Diencephalon (tissue), 1 donor: ENCODE results near the gene HDHD3. TPM values are rescaled to one million over a fixed set of nuclear protein-coding genes. Genes with fewer than 3 reads are reported as not detected.

Experiments
- total RNA-seq: library from RNA; depleted of rRNA; stranded (reverse); fragments of >200 nt; gene quantifications from one replicate; pipeline ENCODE4 v1.2.3, GENCODE V29; 2014

HDHD3 gene, protein sequence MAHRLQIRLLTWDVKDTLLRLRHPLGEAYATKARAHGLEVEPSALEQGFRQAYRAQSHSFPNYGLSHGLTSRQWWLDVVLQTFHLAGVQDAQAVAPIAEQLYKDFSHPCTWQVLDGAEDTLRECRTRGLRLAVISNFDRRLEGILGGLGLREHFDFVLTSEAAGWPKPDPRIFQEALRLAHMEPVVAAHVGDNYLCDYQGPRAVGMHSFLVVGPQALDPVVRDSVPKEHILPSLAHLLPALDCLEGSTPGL
- 10.8 TPM for total RNA-seq

DNA sequence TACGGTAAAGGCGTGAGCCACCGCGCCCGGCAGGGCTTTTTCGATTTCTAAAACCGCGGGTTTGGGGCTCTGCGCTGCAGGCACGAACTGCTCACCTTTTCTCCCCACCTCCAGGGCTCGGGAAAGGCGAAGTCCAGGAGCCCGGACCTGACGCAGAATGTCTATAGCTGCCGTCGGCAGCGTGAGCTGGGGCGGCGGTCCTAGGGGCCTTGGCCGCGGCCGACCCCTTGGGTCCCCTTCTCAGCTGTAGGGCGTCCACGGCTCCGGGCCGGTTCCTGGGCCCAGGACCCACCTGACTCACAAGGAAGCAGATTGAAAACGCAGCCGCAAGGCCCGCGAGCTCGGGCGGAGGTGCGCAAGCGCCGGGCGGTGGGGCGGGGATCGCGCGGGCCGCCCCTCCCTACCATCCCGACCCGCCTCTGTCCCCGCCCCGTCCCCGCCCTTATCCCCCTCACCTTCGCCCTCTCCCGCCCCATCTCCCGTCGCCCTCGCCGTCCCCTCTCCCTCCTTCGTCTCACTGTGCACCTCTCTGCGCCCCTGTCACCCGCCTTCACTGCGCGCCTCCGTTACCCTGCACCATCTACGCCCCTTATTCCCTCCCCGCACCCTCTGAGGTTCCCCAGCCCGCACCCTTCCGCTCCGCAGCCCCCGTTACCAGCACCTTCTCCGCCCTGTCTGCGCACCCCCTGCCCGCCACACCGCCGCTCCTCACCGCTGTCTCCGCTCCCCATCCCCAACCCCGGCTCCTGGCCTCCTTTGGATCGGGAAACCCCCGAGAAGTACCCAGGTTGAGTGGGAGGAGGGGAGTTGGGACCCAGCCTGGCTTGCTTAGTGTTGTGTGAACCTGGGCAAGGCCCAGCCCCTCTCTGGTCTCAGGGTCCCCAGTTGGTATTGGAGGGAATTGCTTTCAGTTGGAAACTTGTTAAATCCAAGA lies at the start of gene HDHD3:
HDHD3 (minus strand) TSS at position 353 of the 934 bp plus-strand sequence. CDS start 2,632 bp downstream, outside the sequence.

DNA sequence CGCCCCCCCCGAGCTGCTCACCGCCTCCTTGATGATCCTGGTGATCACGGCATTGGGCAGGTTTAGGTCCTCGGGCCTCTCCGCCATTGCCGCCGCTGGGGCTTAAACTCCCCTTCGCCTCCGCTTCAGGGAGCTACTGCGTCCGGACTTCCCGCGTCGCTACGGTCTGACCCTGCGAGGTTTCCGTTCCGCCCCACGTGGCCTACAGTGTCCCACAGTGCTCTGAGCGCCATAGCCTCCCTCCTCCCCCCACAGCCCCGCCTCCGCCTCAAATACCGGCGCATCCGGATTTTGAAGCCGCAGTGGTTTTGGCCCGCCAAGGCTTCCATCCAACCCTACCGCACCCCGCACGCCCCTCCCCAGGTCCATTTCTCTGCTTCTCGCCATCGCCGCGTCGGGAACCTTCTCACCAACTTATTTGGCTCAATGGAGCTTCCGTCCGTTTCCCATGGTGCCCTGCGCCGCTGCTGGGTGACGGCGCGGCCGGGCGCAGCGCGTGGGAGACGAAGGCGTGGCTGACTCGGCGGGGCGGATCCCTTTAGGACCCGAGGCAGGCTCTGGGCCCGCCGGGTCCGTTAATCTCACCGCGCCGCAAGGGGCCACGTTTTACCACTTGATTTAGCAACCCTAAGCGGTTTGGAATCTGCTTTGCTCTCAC lies 33.5 kb upstream of the HDHD3 start, which contains the start of the genes C9orf43 and POLE3:
C9orf43 (plus strand) TSS at position 541 of the 658 bp plus-strand sequence. CDS start 2,747 bp downstream, outside the sequence.
POLE3 (minus strand) TSS at position 469 of the 658 bp plus-strand sequence; CDS start at position 87, 382 bp downstream.

DNA sequence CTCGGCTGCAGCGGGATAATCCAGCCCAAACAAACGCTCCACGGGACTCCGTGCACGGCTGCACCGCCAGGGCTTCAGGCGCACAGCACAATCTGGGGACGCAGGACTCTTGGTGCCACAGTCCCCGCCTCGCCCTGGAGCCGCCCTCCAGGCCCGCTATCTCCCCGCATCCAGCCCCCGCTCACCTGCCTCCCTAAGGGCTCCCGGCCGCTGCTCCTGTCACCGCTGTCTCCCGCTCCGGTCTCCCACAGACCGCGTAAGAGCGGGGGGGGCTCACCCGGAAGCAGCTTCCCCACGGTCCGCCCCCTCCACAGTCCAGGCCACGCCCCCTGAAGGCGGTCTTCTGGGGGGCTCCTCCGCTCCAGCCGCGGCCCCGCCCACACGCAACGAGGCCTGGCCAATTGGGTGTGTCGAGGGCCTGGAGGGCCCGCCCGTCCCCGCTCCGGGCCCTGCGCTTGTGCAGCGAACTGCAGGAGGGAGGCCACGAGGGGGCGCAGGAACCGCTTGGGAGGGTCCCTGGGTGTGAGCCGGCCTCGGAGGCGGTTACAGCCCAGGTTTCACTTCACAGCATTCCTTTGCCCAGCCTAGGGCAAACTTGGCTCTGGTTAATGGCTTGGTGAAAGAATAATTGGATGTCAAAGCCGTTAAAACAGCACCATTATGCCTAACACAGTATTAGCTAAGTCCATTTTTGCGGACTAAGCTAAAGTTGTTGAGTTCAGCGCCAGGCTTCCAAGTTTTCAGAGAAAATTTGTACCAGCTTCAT lies 24.4 kb upstream of the HDHD3 start, which contains the start of gene ALAD:
ALAD (minus strand) TSS at position 258 of the 766 bp plus-strand sequence. CDS start 7,725 bp downstream, outside the sequence.

DNA sequence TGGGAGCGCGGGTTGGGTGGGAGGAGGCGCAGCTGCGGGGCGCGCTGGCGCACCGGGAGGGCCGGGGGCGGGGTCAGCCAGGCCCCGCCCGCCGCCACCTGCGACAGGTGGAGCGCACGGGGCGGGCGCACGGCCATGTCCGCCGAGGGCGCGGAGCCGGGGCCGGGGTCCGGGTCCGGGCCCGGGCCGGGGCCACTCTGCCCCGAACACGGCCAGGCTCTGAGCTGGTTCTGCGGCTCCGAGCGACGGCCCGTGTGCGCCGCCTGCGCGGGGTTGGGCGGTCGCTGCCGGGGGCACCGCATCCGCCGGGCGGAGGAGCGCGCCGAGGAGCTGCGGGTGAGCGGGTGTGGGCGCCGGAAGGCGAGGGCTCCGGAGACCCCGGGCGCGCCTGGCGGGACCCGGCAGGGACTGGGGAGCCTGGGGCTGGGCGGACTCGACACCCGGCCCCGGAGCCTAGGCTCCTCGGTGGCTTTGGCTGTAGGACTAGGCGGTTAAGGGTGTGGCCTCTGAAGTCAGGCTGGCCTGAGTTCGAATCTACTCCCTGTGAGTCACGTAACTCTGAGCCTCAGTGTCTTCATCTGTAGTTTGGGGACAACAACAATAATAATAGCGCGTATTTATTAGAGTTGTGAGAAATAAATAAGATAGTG lies 27.2 kb downstream of the HDHD3 start, which contains the start of gene BSPRY:
BSPRY (plus strand) TSS at position 97 of the 650 bp plus-strand sequence; CDS start at position 136, 39 bp downstream.

DNA sequence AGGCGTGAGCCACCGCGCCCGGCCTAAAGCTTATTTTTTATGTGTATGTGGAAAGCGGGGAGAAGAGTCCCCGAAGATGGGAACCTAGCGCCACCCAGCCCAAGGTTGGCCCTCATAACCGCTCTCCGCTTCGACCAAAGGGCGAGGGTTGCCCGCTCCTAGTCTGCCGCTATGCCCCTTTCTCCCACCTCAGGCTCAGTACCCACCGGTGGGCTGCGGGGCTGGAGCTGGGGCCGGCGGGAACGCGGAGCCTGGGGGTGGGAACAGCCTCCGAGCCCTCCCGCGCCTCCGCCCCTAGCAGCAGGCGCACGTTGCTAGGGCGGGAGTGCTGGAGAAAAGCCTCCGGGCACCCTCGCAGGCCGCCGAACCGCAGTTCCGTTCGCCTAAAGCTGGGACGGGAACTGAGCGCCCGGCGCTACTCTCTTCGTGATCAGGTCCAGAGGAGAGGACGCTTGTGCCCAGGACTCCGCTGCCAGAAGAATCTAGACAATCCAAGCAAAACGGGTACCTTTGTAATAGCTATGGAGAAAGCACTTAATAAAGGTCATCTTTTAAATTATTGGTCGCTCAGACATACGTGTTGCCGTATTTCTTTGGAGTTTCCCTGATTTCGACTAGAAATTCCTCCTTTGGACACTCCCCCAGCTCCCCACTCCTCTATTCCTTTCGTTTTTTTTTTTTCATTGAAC lies 36.6 kb downstream of the HDHD3 start, which contains the start of gene WDR31:
WDR31 (minus strand) TSS at position 265 of the 689 bp plus-strand sequence. CDS start 8,253 bp downstream, outside the sequence.

Other genes with a start within 250 kb of the HDHD3 start
- 4.8 TPM for gene SLC31A2, start 226.0 kb downstream of the HDHD3 start, total RNA-seq
- 14.8 TPM for gene FKBP15, start 155.7 kb downstream of the HDHD3 start, total RNA-seq
- 14.5 TPM for gene SLC31A1, start 155.4 kb downstream of the HDHD3 start, total RNA-seq
- gene CDC26, start 101.4 kb downstream of the HDHD3 start, total RNA-seq, result 23.1 TPM
- 23.3 TPM for gene PRPF4, start 101.3 kb downstream of the HDHD3 start, total RNA-seq
- not detected for gene RNF183, start 73.6 kb downstream of the HDHD3 start, total RNA-seq
- 5.3 TPM for gene WDR31, start 36.7 kb downstream of the HDHD3 start, total RNA-seq
- gene BSPRY, start 27.4 kb downstream of the HDHD3 start, total RNA-seq, result 0.69 TPM
- gene ALAD, start 24.3 kb upstream of the HDHD3 start, total RNA-seq, result 16.4 TPM
- gene POLE3, start 33.7 kb upstream of the HDHD3 start, total RNA-seq, result 34.4 TPM
- 0.69 TPM for gene C9orf43, start 33.8 kb upstream of the HDHD3 start, total RNA-seq
- 28.6 TPM for gene RGS3, start 86.7 kb upstream of the HDHD3 start, total RNA-seq